Cardiac muscle cell (in vitro differentiated cells and primary cell): ENCODE results near the gene TMEM138. TPM values are rescaled to one million over a fixed set of nuclear protein-coding genes. Genes with fewer than 3 reads are reported as not detected.

Source experiments
- DNase-seq, 2 donors: peaks; one replicate each; pipeline versions ENCODE4 v3.0.0 to v3.0.0-alpha.2; 2010 to 2017; ENCODE audit warnings: low read depth in 1 of 2, low spot score in 1 of 2
- H3K27ac ChIP-seq: fragments of 200-600 bp; sonication (generic); 2 replicates; pipeline ENCODE4 v1.5.1; 2016
- H3K27me3 ChIP-seq: fragments of 200-600 bp; sonication (generic); 2 replicates; pipeline ENCODE4 v1.6.0; 2016; ENCODE audit warnings: control low read depth
- H3K36me3 ChIP-seq: fragments of 200-600 bp; sonication (generic); 2 replicates; pipeline ENCODE4 v1.5.1; 2016; ENCODE audit warnings: control low read depth
- H3K4me1 ChIP-seq: fragments of 200-600 bp; sonication (generic); 2 replicates; pipeline ENCODE4 v1.8.1; 2017; ENCODE audit warnings: low read depth, mild to moderate bottlenecking, mixed run types
- H3K4me3 ChIP-seq: fragments of 200-600 bp; sonication (generic); 2 replicates; pipeline ENCODE4 v1.5.1; 2016; ENCODE audit warnings: mild to moderate bottlenecking
- H3K9me3 ChIP-seq: fragments of 200-600 bp; sonication (generic); 2 replicates; pipeline ENCODE4 v1.5.1; 2017; ENCODE audit warnings: low read depth, mild to moderate bottlenecking, control low read depth
- polyA plus RNA-seq: library from polyadenylated mRNA; unstranded; fragments of >200 nt; fragmentation: Nextera tagmentation; extraction: Ambion mirVana; gene quantifications from 2 replicates; pipeline ENCODE4 v1.2.1, GENCODE V29; 2016
- total RNA-seq: library from RNA; depleted of rRNA; stranded (reverse); fragments of >200 nt; gene quantifications from 2 replicates; pipeline ENCODE4 v1.2.3, GENCODE V29; 2016
- TF ChIP-seq, protein P1 (sequence below): IDR thresholded peaks from 2 replicates; pipeline ENCODE4 v1.5.1; 2012; ENCODE audit warnings: low read depth, mild to moderate bottlenecking, low read length

Gene TMEM138
- total and polyA plus RNA-seq, 2 experiments from 2014 or later: 25.0 to 25.2 TPM

DNA sequence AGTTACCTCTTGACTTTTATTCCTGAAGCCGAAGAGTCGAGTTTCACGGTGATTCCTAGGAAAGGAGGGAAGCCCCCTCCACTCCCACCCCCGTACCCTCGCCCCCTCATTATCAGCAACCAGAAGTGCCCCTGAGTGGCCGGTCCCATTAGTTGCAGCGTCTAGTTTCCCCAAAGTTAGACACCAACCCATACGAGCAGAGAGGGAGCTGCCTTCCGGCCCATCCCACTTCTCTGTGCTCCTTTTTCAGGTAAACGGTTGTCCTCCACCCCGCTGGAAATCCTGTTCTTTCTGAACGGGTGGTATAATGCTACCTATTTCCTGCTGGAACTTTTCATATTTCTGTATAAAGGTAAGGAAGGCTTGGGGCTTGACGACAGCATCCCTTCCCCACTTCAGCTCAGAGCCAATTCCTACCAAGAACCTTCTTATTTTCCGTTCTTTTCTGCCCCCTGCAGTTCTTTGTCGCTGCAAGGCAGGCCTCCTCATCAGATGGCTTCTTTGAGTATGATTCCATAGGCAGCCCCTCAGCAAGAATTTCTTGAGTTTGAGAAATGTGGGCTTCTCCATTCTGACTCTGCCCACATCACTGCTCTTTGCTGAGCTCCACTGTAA lies 30.9 kb downstream of the TMEM138 start:
- Histone ChIP-seq H3K4me1 (no peaks in the 10 kb centered on the region), H3K9me3 (no peaks in the 10 kb centered on the region), H3K36me3 (peaks cover 10% of the 10 kb centered on the region), H3K27ac (peak overlapping the region; percentile 75), H3K27me3 (no peaks in the 10 kb centered on the region), H3K4me3 (peak overlapping the region; percentile 85)
- TF ChIP-seq, protein P1, sequence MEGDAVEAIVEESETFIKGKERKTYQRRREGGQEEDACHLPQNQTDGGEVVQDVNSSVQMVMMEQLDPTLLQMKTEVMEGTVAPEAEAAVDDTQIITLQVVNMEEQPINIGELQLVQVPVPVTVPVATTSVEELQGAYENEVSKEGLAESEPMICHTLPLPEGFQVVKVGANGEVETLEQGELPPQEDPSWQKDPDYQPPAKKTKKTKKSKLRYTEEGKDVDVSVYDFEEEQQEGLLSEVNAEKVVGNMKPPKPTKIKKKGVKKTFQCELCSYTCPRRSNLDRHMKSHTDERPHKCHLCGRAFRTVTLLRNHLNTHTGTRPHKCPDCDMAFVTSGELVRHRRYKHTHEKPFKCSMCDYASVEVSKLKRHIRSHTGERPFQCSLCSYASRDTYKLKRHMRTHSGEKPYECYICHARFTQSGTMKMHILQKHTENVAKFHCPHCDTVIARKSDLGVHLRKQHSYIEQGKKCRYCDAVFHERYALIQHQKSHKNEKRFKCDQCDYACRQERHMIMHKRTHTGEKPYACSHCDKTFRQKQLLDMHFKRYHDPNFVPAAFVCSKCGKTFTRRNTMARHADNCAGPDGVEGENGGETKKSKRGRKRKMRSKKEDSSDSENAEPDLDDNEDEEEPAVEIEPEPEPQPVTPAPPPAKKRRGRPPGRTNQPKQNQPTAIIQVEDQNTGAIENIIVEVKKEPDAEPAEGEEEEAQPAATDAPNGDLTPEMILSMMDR: peak; percentile 30
- DNase-seq: peak; percentile 12 to 33

DNA sequence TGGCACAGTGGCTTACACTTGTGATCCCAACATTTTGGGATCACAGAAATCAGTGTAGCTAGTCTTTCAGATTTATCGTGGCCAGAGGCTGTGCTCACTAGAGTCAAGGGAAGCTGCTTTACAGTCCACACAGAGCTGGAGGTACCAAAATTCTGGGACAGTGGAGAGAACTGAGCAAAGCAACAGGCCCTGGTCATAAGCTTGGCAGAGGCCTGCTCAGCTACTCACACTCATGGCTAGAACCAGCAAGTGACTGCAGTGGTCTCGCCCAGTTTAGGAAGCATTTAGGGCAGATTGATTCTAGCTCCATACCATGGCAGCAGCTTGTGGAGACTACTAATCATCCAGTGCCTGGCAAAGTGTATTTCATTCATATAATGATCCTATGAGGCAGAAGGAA lies 39.0 kb downstream of the TMEM138 start:
- DNase-seq: no peak
- no peaks in the 10 kb centered on the region for H3K9me3 ChIP-seq
- TF ChIP-seq, protein P1: no peak
- peaks cover 43% of the 10 kb centered on the region for H3K36me3 ChIP-seq
- H3K27ac ChIP-seq: peak overlapping the region; percentile 16
- no peaks in the 10 kb centered on the region for H3K4me1 ChIP-seq
- no peak overlapping the region for H3K4me3 ChIP-seq
- no peaks in the 10 kb centered on the region for H3K27me3 ChIP-seq

DNA sequence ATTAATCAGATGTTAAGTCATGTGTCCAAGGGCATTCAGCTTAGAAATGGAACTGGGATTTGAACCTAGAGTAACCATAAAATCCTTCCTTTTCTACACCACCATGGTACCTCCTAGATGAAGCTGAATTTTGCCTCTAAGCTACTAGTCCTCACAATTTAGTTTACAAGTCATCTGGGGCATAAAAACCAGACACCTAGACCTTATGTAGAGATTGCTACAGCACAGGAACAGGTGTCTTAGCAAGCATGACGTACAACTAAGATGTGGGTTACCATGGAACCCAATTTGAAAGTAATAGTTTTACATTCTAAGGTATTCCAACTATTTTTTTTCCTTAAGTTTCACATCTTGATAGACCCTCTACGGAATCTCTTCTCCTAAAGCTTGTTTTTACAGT lies 39.4 kb downstream of the TMEM138 start:
- peaks cover 46% of the 10 kb centered on the region for H3K36me3 ChIP-seq
- DNase-seq: no peak
- TF ChIP-seq, protein P1: no peak

DNA sequence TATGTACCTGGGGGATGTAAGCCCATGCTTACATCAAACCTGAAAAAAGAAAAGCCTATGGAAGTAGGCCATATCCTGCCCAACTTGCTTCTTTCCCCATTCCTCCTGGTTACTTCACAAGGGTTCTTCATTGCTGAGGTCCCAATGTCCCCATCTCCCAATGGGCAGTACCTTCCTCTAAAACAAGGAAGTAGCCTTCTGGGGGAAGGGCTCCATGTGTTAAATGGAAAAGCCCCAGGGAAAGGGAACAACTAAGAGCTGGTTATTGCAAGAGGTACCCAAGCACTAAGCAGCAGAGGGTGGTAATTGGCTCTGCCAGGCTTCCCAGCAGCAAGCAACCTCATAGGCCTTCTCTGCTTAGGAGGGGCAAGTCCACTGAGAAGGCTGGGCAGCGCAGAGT lies 41.5 kb downstream of the TMEM138 start:
- H3K27me3 ChIP-seq: no peaks in the 10 kb centered on the region

More for the DNA sequence above, 39.4 kb downstream of the TMEM138 start:
- Histone ChIP-seq H3K27me3 (no peaks in the 10 kb centered on the region), H3K27ac (peak overlapping the region; percentile 47), H3K4me1 (no peaks in the 10 kb centered on the region), H3K9me3 (no peaks in the 10 kb centered on the region), H3K4me3 (no peak overlapping the region)

DNA sequence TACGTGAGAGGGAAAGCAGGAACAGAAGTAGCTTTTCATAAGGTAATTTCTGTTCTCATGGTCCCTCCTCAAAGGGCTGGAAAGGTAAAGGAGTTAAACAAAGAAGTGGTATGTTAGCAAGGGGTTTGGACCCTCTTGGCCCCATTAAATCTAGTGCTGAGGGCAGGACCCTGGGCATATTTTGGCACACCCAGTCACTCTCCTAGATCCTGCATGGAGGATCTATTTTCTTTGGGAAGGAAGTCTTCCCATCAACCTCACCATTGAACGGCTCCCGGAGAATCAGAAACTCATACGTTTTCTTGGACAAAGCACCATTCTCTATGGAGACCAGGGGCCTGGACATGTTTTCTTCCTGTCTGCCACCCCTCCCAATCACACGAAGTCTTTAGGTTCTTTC lies 41.9 kb downstream of the TMEM138 start:
- H3K27me3 ChIP-seq: no peaks in the 10 kb centered on the region
- no peak overlapping the region for H3K4me3 ChIP-seq
- DNase-seq: no peak
- no peaks in the 10 kb centered on the region for H3K4me1 ChIP-seq
- peaks cover 60% of the 10 kb centered on the region for H3K36me3 ChIP-seq
- no peak overlapping the region for H3K27ac ChIP-seq
- TF ChIP-seq, protein P1: no peak
- H3K9me3 ChIP-seq: no peaks in the 10 kb centered on the region

More for the DNA sequence above, 41.5 kb downstream of the TMEM138 start:
- no peak overlapping the region for H3K27ac ChIP-seq
- no peaks in the 10 kb centered on the region for H3K9me3 ChIP-seq
- no peaks in the 10 kb centered on the region for H3K4me1 ChIP-seq
- peaks cover 56% of the 10 kb centered on the region for H3K36me3 ChIP-seq
- no peak for DNase-seq
- TF ChIP-seq, protein P1: no peak
- H3K4me3 ChIP-seq: no peak overlapping the region
